NCI-H146 treated with DMSO at 0.1 percent for 48 hours (cell line): ENCODE results near the gene RASSF4.

Source experiments
- DNase-seq: peaks from one replicate; lab custom pipeline; 2025; ENCODE audit not compliant: unreplicated experiment; lab: John Stamatoyannopoulos, UW

Gene RASSF4

GRCh38 chr10:44927352-44927751 is 32.2 kb upstream of the RASSF4 start:
- no peak for DNase-seq

DNA sequence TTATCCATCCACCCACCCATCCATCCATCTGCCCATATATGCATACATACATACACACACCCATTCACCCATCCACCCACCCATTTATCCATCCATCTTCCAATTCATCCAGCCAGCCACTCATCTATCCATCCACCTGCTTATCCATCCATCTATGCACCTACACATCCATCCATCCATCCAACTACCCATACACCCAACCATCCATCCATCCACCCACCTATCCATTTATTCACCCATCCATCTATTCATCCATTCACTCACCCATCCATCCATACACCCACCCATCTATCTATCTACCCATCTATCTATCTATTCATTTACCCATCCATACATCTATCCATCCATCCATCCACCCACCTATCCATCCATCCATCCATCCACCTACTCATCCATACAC is 31.1 kb upstream of the RASSF4 start:
- no peak for DNase-seq

GRCh38 chr10:44929356-44930255 is 30.0 kb upstream of the RASSF4 start:
- DNase-seq = no peak

GRCh38 chr10:44930904-44931620 is 28.5 kb upstream of the RASSF4 start:
- DNase-seq = no peak

DNA sequence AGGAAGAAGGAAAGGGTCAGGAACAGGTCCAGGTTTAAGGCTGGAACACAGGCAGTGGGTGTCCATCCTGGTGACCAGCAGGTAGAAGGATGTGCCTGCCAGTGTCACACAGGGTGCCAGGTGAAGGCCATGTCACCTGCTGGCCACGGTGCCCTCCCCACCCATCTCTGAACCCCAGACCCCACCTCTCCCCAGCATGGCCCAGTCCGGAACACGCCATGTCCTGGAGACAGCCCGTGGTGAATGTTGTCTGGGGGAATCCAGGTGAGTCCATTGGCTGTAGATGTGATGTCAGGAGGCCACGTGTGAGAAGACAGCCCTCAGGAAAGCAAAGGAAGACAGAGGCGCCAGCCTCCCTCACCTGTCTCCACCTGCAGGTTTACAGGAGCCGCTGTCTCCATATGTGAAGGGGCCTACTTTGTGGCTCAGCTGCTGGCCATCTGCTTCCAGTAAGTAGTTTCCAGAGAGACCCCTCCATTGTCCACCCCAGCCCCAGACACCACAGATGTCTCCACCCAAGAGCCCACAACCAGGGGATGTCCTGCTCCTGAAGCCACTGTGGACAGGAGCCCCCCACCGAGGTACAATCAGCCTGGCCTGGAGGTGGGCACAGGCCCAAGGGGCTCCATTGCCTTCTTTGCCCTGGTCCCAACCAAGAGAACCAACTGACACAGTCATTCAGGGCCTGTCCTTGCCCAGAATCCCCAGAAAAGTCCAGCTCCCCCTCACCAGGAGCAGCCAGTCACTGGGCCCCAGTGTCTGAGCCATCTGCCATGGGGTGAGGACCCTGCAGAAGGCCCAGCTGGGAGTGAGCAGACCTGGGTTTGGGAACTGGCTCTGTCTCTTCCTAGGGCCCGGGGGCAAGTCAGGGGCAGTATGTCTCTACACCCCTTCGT is 27.7 kb upstream of the RASSF4 start:
- DNase-seq = no peak

GRCh38 chr10:44932517-44933450 is 26.8 kb upstream of the RASSF4 start:
- peak; percentile 21 for DNase-seq

- DNase-seq = no peak
Measured at GRCh38 chr10:44933451-44934321, 25.9 kb upstream of the RASSF4 start.

GRCh38 chr10:44934416-44935200 is 25.0 kb upstream of the RASSF4 start:
- DNase-seq = no peak

DNA sequence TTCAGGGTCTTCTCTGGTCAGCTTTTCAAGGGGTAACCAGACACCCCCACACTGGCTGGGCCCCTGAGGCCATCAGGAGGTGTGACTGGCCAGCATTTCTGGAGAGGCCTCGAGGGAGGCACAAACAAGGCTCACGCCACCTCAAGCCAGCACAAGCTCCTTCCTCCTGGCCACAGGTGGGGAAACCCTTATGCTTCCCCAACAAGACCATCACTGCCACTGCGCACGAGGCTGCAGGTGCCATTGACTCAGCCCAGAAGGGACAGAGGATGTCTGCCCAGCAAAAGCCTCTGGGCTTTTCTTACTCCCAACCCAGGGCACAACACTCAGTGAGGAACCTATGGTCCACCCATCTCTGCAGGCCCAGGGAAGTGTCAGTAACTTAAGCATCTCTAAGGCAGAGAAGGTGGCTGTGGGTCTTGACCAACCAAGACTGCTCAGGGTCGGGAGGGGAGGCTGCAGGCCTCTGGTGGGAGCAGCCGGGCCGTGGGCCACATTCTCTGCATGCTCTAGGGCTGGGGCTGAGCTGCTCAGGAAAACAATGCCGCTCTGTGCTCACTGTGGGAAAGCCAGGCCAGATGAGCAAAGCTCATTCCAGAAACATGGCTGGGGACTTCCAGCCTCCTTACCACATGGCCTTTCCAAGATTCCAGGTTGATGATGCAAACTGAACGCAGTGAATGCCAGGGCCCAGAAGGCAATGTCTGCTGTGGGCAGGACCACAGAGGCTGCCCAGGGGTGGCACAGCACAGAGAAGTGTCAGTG is 24.2 kb upstream of the RASSF4 start:
- DNase-seq = no peak

- no peak for DNase-seq
Measured at GRCh38 chr10:44935966-44936295, 23.7 kb upstream of the RASSF4 start.

GRCh38 chr10:44936314-44936975 is 23.2 kb upstream of the RASSF4 start:
- no peak for DNase-seq

DNA sequence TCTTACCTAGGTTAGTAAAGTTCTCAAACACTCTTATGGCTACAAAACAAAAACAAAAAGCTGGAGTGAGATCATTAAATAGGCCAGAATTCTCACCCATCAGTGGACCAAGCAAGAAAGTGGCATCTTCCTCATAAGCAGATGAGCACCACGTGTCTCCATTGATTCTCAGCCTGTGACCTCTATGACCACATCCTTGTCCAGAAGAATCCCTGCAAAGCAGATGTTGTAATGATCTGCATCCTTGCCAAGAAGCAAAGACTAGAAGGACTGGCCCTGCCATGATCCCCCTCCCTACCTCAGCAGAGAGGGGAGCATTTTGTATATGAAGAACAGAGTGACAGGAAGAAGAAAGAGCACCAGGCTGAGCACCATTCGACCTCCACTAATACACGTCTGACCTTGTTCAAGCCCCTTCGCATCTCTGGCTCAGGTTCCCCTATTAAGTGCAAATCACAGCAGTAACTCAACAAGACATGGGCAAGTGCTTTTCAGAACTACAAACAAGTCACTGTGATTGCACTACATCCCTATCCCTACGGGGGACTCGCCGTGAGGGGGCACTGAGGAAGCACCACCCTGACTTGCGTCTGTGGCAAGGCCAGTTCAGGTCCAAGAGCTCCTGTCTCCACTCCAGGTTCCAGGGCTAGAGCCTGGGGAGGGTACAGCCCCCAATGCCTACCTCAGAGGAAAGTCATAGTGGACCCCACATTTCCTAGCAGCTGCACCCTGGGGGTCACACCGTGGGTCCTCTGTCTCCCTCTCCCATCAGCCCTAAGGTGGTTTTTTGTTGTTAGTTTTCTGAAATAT is 22.2 kb upstream of the RASSF4 start:
- DNase-seq = no peak

DNA sequence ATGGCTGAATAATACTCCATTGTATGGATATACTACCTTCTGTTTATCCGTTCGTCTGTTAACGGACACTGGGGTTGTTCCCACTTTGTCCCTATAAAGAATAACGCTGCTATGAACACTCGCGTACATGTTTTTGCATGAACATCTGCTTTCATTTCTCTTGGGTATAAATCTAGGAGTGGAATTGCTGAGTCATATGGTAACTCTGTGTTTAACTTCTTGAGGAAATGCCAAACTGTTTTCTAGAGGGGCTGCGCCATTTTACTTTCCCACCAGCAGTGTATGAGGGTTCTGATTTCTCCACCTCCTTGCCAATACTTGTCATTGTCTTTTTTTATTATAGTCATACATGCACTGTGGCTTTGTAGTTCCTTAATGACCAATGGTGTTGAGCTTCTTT is 20.6 kb upstream of the RASSF4 start:
- DNase-seq = no peak

DNA sequence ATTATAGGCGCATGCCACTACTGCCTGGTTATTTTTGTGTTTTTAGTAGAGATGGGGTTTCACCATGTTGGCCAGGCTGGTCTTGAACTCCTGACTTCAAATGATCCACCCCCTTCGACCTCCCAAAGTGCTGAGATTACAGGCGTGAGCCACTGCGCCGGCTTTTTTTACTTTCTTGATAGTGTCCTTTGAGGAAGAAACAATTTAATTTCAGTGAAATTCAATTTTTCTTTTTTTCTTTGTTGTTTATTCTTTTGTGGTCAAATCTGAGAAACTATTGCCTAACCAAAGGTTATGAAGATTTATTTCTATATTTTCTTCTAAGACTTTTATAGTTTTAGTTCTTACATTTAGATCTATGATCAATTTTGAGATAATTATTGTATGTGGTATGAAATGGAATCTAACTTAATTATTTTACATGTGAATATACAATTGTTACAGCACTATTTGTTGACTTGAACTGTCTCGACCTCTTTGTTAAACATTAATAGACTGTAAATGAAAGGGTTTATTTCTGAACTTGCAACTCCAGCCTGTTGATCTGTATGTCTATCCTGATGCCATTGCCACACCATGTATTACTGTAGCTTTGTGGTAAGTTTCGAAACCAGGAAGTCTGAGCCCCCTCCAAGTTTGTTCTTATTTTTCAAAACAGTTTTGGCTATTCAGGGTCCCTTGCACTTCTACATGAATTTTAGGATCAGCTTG is 19.8 kb upstream of the RASSF4 start:
- DNase-seq = no peak

DNA sequence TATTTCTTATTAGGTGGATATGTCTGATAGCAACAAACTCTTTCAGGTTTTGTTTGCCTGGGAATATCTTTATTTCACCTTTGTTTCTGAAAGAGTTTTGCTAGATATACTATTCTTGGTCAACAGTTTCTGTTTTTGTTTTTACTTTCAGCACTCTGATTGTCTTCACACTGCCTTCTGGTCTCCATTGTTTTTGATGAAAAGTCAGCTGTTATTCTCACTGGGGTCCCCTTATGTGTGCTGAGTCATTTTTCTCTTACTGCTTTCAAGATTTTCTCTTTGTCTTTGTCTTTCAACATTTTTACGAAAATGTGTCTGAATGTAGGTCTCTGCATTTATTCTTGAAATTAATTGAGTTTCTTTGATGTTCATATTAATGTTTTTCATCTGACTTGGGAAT is 15.2 kb upstream of the RASSF4 start:
- DNase-seq = no peak

DNA sequence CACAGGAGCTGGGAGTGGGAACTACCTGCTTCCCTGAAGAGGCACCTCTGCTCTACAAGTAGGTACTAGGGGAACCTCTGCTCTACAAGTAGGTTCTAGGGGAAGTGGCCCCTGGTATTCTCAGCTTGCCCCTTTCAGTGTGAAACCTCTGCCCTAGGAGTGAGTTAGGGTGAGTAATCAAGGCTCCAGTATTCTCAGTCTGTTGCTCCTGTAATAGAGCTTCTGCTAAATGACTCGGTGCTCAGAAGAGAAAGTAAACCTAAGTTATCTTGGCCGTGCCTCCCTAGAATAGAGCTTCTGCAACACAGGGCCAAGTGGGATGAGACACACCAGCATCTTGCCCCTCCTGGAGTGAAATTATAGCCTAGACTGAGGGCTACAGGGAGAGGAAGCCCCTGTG is 13.4 kb upstream of the RASSF4 start:
- DNase-seq = no peak
